CD4-positive, alpha-beta T cell (primary cell): Measurements from ENCODE around the gene ZKSCAN8. TPM values are rescaled to one million over a fixed set of nuclear protein-coding genes. Genes with fewer than 3 reads are reported as not detected.

Experiments used
- ATAC-seq: fragments of 200-7000 bp; cut with Tn5 transposase; one replicate; pipeline ENCODE4 v1.10.0; 2022; ENCODE audit warnings: mild to moderate bottlenecking; ENCODE audit not compliant: poor library complexity
- CTCF ChIA-PET: fragments of 350-600 bp; sonication (Branson Sonifier 250); formaldehyde crosslinking; loops from one replicate; lab custom pipeline; 2021; ENCODE audit warnings: antibody characterized with exemption, inconsistent platforms; lab: Charles Lee
- POLR2A ChIA-PET: fragments of 350-600 bp; sonication (Branson Sonifier 250); formaldehyde crosslinking; loops from one replicate; lab custom pipeline; 2021; ENCODE audit warnings: antibody characterized with exemption, inconsistent platforms; lab: Charles Lee
- DNase-seq, 14 experiments: peaks; one replicate each; pipeline ENCODE4 v3.0.0-alpha.2; 2013 to 2020; ENCODE audit warnings: mixed read lengths in 2 of 14
- H3K27ac ChIP-seq, 2 donors: one replicate each; pipeline versions ENCODE4 v1.5.1 to v1.7.0; 2013; ENCODE audit warnings: low read length in 2 of 2, low read depth in 1 of 2, mild to moderate bottlenecking in 1 of 2
- H3K27me3 ChIP-seq, 2 experiments: 1 replicate in 1 of 2; 2 replicates in 1 of 2; pipeline versions ENCODE4 v1.6.1 to v1.7.0; 2013; ENCODE audit warnings: low read length in 2 of 2, control low read depth in 1 of 2, mild to moderate bottlenecking in 1 of 2, moderate library complexity in 1 of 2; ENCODE audit not compliant: insufficient read depth in 2 of 2, control insufficient read depth in 1 of 2
- H3K36me3 ChIP-seq: one replicate; pipeline ENCODE4 v1.6.1; 2013; ENCODE audit warnings: low read length, control low read depth; ENCODE audit not compliant: insufficient read depth
- H3K4me1 ChIP-seq: one replicate; pipeline ENCODE4 v1.6.1; 2013; ENCODE audit warnings: low read length, control low read depth; ENCODE audit not compliant: insufficient read depth
- H3K4me3 ChIP-seq: one replicate; pipeline ENCODE4 v1.5.1; 2013; ENCODE audit warnings: mild to moderate bottlenecking, low read length, moderate library complexity
- H3K9me3 ChIP-seq, 2 experiments: 1 replicate in 1 of 2; 2 replicates in 1 of 2; pipeline versions ENCODE4 v1.6.1 to v1.7.0; 2013; ENCODE audit warnings: low read length in 2 of 2, mild to moderate bottlenecking in 2 of 2, control low read depth in 1 of 2, moderate library complexity in 1 of 2; ENCODE audit not compliant: control insufficient read depth in 1 of 2, insufficient read depth in 1 of 2
- H3K27ac Mint-ChIP-seq: one replicate; pipeline ENCODE4 v1.8.0; 2020; ENCODE audit warnings: mixed read lengths
- H3K27me3 Mint-ChIP-seq: one replicate; pipeline ENCODE4 v1.8.0; 2021; ENCODE audit warnings: mixed read lengths
- H3K36me3 Mint-ChIP-seq: one replicate; pipeline ENCODE4 v1.8.0; 2021; ENCODE audit warnings: low read depth, mixed read lengths
- H3K4me1 Mint-ChIP-seq: one replicate; pipeline ENCODE4 v1.8.0; 2021; ENCODE audit warnings: low read depth, mixed read lengths
- H3K4me3 Mint-ChIP-seq: one replicate; pipeline ENCODE4 v1.8.0; 2020; ENCODE audit warnings: mild to moderate bottlenecking, mixed read lengths
- H3K9me3 Mint-ChIP-seq: one replicate; pipeline ENCODE4 v1.8.0; 2020; ENCODE audit warnings: mixed read lengths
- CTCF ChIP-seq: fragments of 200-600 bp; IDR thresholded peaks from one replicate; pipeline ENCODE4 v1.8.0; 2022; ENCODE audit warnings: antibody characterized with exemption, mild to moderate bottlenecking
- intact Hi-C, 2 experiments: fragments of 100-400 bp; cut with DNase I in 1 of 2; cut with micrococcal nuclease in 1 of 2; formaldehyde crosslinking; loops; one replicate each; pipeline versions ENCODE4 v1.15.1 to v1.9.0; 2023 to 2025; cut with DNase I, micrococcal nuclease
- total RNA-seq, 174 experiments: library from RNA in 2 of 174; stranded (reverse) in 2 of 174; gene quantifications; one replicate each; pipeline ENCODE4 v1.2.3 and lab custom pipeline; 2021 to 2026

ZKSCAN8 gene
- total RNA-seq, 2 experiments from 2014 or later: 23.2 to 25.1 TPM

DNA sequence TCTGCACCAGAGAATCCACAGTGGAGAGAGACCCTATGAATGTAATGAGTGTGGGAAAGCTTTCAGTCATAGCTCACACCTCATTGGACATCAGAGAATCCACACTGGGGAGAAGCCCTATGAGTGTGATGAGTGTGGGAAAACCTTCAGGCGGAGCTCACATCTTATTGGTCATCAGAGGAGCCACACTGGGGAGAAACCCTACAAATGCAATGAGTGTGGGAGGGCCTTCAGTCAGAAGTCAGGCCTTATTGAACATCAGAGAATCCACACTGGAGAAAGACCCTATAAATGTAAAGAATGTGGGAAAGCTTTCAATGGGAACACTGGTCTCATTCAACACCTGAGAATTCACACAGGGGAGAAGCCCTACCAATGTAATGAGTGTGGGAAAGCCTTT is 11.9 kb downstream of the ZKSCAN8 start:
- Mint-ChIP-seq H3K4me1 (peaks cover 5% of the 10 kb centered on the region), H3K27me3 (no peaks in the 10 kb centered on the region), H3K9me3 (no peaks in the 10 kb centered on the region), H3K4me3 (no peak overlapping the region), H3K36me3 (peaks cover 98% of the 10 kb centered on the region), H3K27ac (no peak overlapping the region)
- H3K9me3 ChIP-seq: no peaks in the 10 kb centered on the region
- intact Hi-C loops: no loop called here
- H3K4me1 ChIP-seq: no peaks in the 10 kb centered on the region
- TF ChIP-seq CTCF: no peak
- no peak for ATAC-seq
- ChIA-PET CTCF (interaction anchor here (0.9 to 1.8 kb wide), 2 partner anchors 11 to 73 kb away, joined by 3 to 4 read pairs; no protein-coding TSS in a partner anchor), POLR2A (interaction anchor here (0.5 to 3.3 kb wide), 2 partner anchors 12 to 588 kb away, joined by 4 to 12 read pairs; partner anchors contain the start of gene ZKSCAN8)
- no peaks in the 10 kb centered on the region for H3K27me3 ChIP-seq
- DNase-seq: no peak
- peaks cover 82% of the 10 kb centered on the region for H3K36me3 ChIP-seq
- H3K27ac ChIP-seq: no peak overlapping the region
- no peak overlapping the region for H3K4me3 ChIP-seq

DNA sequence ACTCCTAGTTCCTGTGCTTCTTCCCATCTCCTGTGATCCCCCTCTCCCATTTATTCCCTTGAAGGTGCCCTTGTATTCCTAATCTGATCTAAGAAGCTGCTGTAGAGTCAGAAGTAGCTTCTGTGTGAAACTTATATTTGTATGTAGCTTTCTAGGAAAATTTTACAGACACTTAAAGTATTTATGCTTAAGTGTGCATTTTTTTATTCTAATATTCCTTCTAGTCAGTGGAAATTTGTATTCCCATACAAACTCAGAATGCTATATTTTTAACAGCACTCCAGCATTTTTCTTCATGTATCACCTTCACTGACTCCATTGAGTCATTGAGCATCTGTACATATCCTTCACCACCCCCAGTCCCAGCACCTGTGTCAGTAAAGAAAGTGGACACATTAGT is 12.7 kb downstream of the ZKSCAN8 start:
- no peak overlapping the region for H3K27ac Mint-ChIP-seq
- H3K9me3 Mint-ChIP-seq: peaks cover 2% of the 10 kb centered on the region
- peaks cover 5% of the 10 kb centered on the region for H3K4me1 Mint-ChIP-seq
- peaks cover 98% of the 10 kb centered on the region for H3K36me3 Mint-ChIP-seq
- no peak overlapping the region for H3K4me3 Mint-ChIP-seq
- intact Hi-C loops: no loop called here
- Histone ChIP-seq H3K4me1 (no peaks in the 10 kb centered on the region), H3K4me3 (no peak overlapping the region), H3K36me3 (peaks cover 74% of the 10 kb centered on the region), H3K27ac (no peak overlapping the region), H3K9me3 (no peaks in the 10 kb centered on the region), H3K27me3 (no peaks in the 10 kb centered on the region)
- no peak for TF ChIP-seq CTCF
- ATAC-seq: no peak
- no peak for DNase-seq
- CTCF ChIA-PET: interaction anchor here (0.6 to 0.9 kb wide), 2 partner anchors 72 to 1004 kb away, joined by 3 to 4 read pairs; no protein-coding TSS in a partner anchor
- POLR2A ChIA-PET: interaction anchor here (3.3 kb wide), 1 partner anchor 13 kb away, joined by 12 read pairs; the partner anchor contains the start of gene ZKSCAN8
- no peaks in the 10 kb centered on the region for H3K27me3 Mint-ChIP-seq

- peaks cover 2% of the 10 kb centered on the region for H3K9me3 Mint-ChIP-seq
- no peak overlapping the region for H3K4me3 Mint-ChIP-seq
- DNase-seq: no peak
- CTCF ChIA-PET: interaction anchor here (1.2 kb wide), 1 partner anchor 198 kb away, joined by 3 read pairs; no protein-coding TSS in a partner anchor
- H3K36me3 Mint-ChIP-seq: peaks cover 74% of the 10 kb centered on the region
- H3K27ac Mint-ChIP-seq: no peak overlapping the region
- H3K4me1 Mint-ChIP-seq: peaks cover 10% of the 10 kb centered on the region
- Histone ChIP-seq H3K4me1 (peaks cover 7% of the 10 kb centered on the region), H3K27ac (no peak overlapping the region), H3K36me3 (peaks cover 36% of the 10 kb centered on the region), H3K27me3 (no peaks in the 10 kb centered on the region), H3K9me3 (peaks cover 0 to 5% of the 10 kb centered on the region in 2 experiments), H3K4me3 (no peak overlapping the region)
- ATAC-seq: no peak
- POLR2A ChIA-PET: interaction anchor here (0.6 kb wide), 1 partner anchor 20 kb away, joined by 3 read pairs; no protein-coding TSS in a partner anchor
- intact Hi-C loops: no loop called here
- TF ChIP-seq CTCF: no peak
- no peaks in the 10 kb centered on the region for H3K27me3 Mint-ChIP-seq
These were observed 16.6 kb downstream of the ZKSCAN8 start for GRCh38 chr6:28158318-28158717.
